GM03348 (cell line): ENCODE measurements around the gene FAM174A.

Source experiments
- DNase-seq: peaks from one replicate; pipeline ENCODE4 v3.0.0; 2012; ENCODE audit warnings: low spot score

Gene FAM174A

DNA sequence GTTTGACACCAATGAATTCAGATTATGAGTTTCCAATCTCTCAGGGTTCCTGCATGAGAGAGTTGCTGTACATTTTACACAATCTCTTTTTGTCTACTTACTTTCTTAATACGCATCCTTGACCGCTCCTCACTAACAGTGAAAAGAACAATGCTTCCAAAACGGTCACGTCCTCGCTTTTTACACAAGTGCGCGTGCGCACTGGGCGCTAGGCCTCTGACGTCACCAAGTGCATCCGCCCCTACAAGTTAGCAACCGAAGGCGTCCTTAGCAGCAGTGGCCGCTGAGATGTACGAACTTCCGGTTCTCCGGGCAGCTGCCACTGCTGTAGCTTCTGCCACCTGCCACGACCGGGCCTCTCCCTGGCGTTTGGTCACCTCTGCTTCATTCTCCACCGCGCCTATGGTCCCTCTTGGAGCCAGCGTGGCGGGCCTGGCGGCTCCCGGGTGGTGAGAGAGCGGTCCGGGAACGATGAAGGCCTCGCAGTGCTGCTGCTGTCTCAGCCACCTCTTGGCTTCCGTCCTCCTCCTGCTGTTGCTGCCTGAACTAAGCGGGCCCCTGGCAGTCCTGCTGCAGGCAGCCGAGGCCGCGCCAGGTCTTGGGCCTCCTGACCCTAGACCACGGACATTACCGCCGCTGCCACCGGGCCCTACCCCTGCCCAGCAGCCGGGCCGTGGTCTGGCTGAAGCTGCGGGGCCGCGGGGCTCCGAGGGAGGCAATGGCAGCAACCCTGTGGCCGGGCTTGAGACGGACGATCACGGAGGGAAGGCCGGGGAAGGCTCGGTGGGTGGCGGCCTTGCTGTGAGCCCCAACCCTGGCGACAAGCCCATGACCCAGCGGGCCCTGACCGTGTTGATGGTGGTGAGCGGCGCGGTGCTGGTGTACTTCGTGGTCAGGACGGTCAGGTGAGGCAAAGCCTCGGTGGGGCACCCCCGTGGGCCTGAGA lies at the start of gene FAM174A:
Gene FAM174A (plus strand): TSS at position 315 of the 946 bp plus-strand sequence. CDS start 157 bp downstream, at position 472.
- DNase-seq = peak; percentile 93

- no peak for DNase-seq
Observed at GRCh38 chr5:100493996-100494395, 41.2 kb upstream of the FAM174A start.

GRCh38 chr5:100496296-100496695 lies 38.9 kb upstream of the FAM174A start:
- no peak for DNase-seq

GRCh38 chr5:100502684-100503083 lies 32.5 kb upstream of the FAM174A start:
- DNase-seq = no peak

- DNase-seq = peak; percentile 9
Observed at GRCh38 chr5:100505984-100506670, 29.0 kb upstream of the FAM174A start.

DNA sequence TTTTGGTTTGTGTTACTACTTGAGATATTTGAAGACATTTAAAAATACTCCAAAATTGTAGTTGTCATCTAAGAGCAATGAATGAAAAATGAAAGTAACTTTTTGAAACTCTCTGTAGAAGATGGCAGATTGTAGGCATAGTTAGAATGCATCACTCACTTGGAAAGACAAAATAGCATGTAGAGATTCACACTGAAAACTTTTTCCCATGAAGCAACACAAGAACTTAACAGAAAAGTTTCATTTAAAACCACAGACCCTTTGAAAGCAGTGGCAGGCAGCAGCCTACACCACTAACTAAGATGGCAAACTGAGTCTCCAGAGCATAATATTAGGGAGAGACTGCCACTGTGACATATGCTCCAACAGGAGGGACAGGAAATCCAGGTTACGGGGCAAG lies 18.9 kb upstream of the FAM174A start:
- DNase-seq = no peak

DNA sequence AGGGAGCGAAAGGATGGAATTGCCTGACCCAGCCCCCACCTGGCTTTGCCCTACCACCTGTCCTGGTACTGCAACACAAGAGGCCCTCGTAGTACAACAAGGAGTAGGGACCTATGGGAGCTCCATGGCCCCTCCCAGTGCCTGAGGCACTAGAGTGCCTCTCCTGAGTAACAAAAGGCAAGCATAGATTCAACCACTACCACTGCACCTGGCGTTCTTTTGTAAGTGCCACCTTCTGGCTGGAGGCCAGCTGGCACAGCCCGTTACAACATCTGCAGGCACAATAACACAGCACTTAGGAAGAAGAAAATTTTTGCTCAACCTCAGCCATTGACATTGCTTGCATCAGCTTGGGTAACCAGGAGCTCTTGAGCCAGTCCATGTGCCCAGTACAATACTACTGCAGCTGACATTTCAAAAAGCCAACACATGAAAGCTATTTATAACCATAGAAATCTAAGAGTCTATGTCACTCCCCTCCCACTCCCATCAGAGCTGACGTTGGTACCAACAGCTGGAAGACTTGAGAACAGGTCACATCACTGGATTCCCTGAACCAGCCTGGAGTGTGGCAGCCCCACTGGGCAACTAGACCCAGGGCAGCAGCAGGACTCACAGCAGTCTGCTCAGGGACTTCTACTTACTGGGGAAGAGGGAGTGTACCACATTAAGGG lies 17.7 kb upstream of the FAM174A start:
- DNase-seq = no peak

DNA sequence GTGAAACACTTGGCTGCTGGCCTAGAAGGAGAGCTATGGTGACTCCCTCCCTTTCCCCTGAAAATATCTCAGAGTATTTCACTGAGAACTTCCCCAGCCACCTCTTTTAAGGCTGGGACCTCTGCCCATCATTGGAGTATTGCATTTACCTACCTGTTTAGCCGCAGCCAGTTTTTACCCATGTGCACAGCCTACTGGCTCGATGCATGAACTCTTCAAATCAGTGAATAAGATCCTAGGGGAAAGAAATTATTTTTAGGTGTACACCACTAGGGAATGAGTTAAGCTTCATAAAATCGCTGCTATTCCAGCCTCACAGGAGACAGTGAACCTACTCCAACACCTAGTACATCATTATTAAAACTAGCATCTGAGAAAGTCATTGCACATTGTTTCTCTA lies 16.8 kb upstream of the FAM174A start:
- DNase-seq = no peak

DNA sequence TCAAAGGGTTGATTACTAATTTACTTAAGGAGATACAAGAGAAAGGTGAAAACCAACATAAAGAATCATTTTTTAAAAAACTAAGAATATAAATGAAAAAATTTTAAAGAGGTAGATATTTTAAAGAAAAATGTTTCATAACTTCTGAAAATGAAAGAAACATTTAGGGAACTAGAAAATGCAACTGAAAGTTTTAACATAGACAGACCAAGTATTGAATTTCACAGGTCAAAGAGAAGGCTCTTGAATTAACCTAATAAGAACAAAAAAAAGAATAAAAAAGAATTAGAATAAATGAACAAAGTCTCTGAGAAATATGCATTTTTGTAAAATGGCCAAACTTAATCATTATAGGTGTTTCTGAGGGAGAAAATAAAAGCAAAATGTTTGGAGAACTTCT lies 16.1 kb upstream of the FAM174A start:
- no peak for DNase-seq

DNA sequence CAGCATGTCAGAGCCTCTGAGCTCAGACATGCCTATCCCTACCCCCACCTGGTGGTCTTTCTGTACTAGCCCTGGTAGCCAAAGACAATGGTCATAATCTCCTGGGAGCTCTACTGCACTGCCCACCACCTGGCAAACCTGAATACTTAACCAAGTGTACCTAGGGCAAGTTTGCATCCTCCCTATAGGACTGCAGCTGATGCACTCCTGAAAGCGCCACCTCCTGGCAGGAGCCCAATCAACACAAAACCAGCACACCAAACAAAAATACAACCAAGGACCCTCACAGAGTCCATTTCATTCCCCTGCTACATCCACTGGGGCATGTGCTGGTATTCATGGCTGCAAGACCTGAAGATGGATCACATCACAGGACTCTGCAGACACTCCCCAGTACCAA lies 14.8 kb upstream of the FAM174A start:
- no peak for DNase-seq

GRCh38 chr5:100537946-100538345 lies 2.8 kb downstream of the FAM174A start:
- DNase-seq = no peak

DNA sequence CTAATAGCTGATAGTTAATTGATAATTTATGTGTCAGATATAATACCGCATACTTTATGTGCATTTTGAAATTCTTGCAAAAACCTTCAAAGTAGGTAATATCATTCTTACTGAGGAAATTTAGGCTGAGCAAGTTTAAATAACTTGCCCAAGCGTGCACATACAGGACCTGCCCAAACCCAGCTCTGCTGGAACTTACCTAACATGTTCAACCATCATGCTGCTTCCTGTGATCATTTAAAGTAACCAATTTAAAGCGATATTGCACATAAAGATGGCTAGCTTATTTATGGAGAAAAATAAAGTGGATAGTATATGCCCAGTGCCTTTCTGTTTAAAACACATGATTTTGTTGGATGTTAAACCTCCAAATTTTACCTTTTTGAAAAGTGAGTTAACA lies 4.3 kb downstream of the FAM174A start:
- DNase-seq = no peak

- no peak for DNase-seq
Observed at GRCh38 chr5:100542086-100542485, 6.9 kb downstream of the FAM174A start.

DNA sequence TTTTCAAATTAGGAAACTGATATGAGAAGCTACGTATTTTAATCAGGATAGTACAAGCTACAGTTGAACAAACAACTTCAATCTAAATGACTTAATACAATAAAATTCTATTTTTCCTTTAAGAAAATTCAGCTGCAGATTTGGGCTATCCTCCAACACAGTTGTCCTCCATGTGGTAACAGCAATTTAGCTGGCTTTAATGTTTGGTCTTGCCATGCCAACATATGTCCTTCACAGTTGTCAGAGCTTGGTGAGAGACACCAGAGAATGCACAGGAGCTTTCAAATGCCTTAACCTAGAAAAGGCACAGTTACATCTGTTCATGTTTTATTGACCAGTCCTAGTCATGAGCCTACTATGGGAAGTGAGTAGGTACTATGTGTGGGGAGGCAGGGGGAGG lies 10.8 kb downstream of the FAM174A start:
- no peak for DNase-seq

- DNase-seq = peak; percentile 6
Observed at GRCh38 chr5:100550531-100551051, 15.4 kb downstream of the FAM174A start.

GRCh38 chr5:100551183-100551582 lies 16.0 kb downstream of the FAM174A start:
- DNase-seq = no peak

GRCh38 chr5:100553209-100553608 lies 18.0 kb downstream of the FAM174A start:
- peak; percentile 4 for DNase-seq

DNA sequence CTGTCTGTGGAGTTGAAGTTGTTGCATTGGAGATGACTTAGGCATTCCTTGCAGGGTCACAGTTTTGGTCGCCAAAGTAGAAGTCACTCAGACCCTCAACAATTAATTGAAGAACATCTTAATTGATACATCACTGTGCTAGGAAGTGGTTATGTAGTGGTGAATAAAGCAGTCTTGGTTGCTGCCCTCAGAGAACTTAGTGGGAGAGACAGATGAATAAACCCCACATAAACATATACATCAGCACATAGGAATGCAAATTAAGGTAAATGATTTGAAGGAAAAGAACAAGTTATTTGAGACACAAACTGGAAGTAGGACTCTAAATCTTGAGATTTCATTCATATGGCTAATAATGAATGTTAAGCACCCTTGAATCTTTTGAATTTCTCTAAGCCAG lies 25.7 kb downstream of the FAM174A start:
- no peak for DNase-seq

- DNase-seq = no peak
Observed at GRCh38 chr5:100562821-100563220, 27.6 kb downstream of the FAM174A start.

- no peak for DNase-seq
Observed at GRCh38 chr5:100566382-100567141, 31.4 kb downstream of the FAM174A start.

- no peak for DNase-seq
Observed at GRCh38 chr5:100574716-100575115, 39.5 kb downstream of the FAM174A start.

DNA sequence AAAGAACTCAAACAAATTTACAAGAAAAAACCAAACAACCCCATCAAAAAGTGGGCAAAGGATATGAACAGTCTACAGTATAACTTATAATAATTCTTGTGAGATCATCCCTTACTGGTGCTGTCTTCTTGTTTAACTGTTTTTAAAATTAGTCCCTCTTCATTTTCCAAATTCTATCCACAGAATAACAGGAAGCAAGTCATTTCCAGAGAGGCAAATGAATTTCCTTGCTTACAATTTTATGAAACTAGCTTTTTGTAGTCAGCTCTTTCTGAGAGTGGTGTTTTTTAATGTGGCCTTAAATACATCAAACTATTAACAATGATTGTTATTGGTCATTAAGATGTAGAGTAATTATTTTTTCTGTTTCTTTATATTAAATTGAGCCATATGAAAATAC lies 40.6 kb downstream of the FAM174A start:
- DNase-seq = no peak
